Measurements from ENCODE around the gene SPACA6. TPM values are rescaled to one million over a fixed set of nuclear protein-coding genes. Genes with fewer than 3 reads are reported as not detected.
A peak's percentile ranks its signal among the peaks of the same experiment; 100 is the strongest.

Gene SPACA6
- total RNA-seq, 1 experiment from 2014 or later: 18.9 TPM

DNA sequence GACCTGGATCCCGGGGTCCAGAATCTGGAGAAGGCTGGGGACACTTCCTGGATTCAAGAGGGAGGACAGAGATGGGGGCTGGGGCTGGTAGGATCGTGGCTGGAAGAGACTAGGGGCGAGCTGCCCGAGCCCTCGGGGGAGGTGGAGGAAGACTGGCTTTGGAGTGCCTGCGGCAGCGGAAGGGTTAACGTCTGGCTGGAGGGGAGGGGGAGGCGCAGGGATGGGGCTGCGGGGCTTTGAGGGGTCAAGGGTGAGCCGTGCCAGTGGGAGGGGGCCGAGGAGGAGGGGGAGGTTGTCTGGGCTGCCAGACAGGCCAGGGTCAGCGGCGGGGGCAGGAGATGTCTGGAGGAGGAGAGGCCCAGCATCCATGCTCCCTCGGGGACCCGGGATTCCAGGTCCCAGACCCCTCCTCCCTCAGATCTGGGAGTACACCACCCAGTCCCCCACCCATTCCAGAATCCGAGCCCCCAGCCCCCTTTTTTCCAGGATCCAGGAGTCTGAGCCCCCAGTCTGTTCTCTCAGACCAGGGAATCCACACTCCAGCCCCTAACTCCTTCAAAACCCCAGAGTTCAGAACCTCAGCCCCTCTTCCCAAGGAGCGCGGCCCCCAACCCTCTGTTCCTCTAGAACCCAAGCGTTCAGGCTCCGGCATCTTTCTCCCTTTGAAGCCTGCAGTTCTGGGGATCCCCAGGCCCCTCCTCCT is 3.2 kb upstream of the SPACA6 start:
- H3K27ac ChIP-seq (ENCODE audit: insufficient read length, low read depth, low read length): no peak overlapping the region
- peaks cover 10 to 11% of the 10 kb centered on the region in 2 experiments for H3K9me3 Mint-ChIP-seq
- H3K4me2 ChIP-seq (ENCODE audit: insufficient read depth, insufficient read length, low read length): peak overlapping the region; percentile 85
- H3K4me3 Mint-ChIP-seq: peak overlapping the region; percentile 87 to 93
- H3K56ac ChIP-seq (ENCODE audit: insufficient read length, low read depth, low read length): no peak overlapping the region
- no peak overlapping the region for H4K5ac ChIP-seq (ENCODE audit: insufficient read length, low read depth, low read length)
- no peak overlapping the region for H4K8ac ChIP-seq (replicated peaks; ENCODE audit: insufficient read length, low read depth, low read length)
- H2AFZ ChIP-seq (ENCODE audit: low read length): no peak overlapping the region
- H2BK120ac ChIP-seq (ENCODE audit: low read depth, low read length, poor library complexity, severe bottlenecking): no peak overlapping the region
- H4K20me1 ChIP-seq (ENCODE audit: control insufficient read depth, insufficient read depth, insufficient read length): no peaks in the 10 kb centered on the region
- H2BK12ac ChIP-seq (ENCODE audit: insufficient read length, low read depth, low read length): no peak overlapping the region
- H3K27me3 ChIP-seq (ENCODE audit: insufficient read depth, low read length): no peaks in the 10 kb centered on the region
- no peaks in the 10 kb centered on the region for H3K4me1 ChIP-seq (ENCODE audit: insufficient read depth, low read length)
- peaks cover 36 to 37% of the 10 kb centered on the region in 2 experiments for H3K4me1 Mint-ChIP-seq
- H3T11ph ChIP-seq (ENCODE audit: low read length): no peak overlapping the region
- DNase-seq: peak; percentile 84
- no peaks in the 10 kb centered on the region for H3K27me3 Mint-ChIP-seq (ENCODE audit: low read depth)
- no peak overlapping the region for H2AK5ac ChIP-seq (ENCODE audit: insufficient read length, low read length)
- peak overlapping the region; percentile 10 to 86 (median 86); a peak in 5 of 7 replicates for H3K27ac Mint-ChIP-seq
- no peak overlapping the region for H2BK15ac ChIP-seq (ENCODE audit: low read depth, low read length)
- no peak overlapping the region for H3K4ac ChIP-seq (ENCODE audit: low read depth, low read length)
- no peak overlapping the region for H4K91ac ChIP-seq (ENCODE audit: insufficient read length, low read depth, low read length)
- WGBS (ENCODE audit: extremely low coverage, insufficient read length, low lambda C conversion rate): no CpG with 5 or more reads among the region's 21 CpGs
- H3K36me3 Mint-ChIP-seq (ENCODE audit: insufficient read depth in 1 of 3, low read depth in 3 of 3): peaks cover 5 to 23% (median 13%) of the 10 kb centered on the region in 3 experiments; a peak in 6 of 7 replicates
- no peak overlapping the region for H2BK20ac ChIP-seq (ENCODE audit: low read depth, low read length, poor library complexity, severe bottlenecking)
- H3K18ac ChIP-seq (ENCODE audit: insufficient read length, low read depth, low read length): peak overlapping the region; percentile 93
- H3K9me3 ChIP-seq (ENCODE audit: control insufficient read depth, low read depth, low read length): peaks cover 2% of the 10 kb centered on the region
- no peak overlapping the region for H3K23ac ChIP-seq (ENCODE audit: insufficient read length, low read depth, low read length)
- TF ChIP-seq, protein P1, sequence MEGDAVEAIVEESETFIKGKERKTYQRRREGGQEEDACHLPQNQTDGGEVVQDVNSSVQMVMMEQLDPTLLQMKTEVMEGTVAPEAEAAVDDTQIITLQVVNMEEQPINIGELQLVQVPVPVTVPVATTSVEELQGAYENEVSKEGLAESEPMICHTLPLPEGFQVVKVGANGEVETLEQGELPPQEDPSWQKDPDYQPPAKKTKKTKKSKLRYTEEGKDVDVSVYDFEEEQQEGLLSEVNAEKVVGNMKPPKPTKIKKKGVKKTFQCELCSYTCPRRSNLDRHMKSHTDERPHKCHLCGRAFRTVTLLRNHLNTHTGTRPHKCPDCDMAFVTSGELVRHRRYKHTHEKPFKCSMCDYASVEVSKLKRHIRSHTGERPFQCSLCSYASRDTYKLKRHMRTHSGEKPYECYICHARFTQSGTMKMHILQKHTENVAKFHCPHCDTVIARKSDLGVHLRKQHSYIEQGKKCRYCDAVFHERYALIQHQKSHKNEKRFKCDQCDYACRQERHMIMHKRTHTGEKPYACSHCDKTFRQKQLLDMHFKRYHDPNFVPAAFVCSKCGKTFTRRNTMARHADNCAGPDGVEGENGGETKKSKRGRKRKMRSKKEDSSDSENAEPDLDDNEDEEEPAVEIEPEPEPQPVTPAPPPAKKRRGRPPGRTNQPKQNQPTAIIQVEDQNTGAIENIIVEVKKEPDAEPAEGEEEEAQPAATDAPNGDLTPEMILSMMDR (conservative IDR thresholded peaks at IDR 0.05): no peak
- H3K79me2 ChIP-seq (ENCODE audit: insufficient read depth, low read length): no peaks in the 10 kb centered on the region; the same call in 1 of the 2 replicates
- H2BK5ac ChIP-seq (ENCODE audit: insufficient read length, low read length): no peak overlapping the region
- no peak overlapping the region for H3K14ac ChIP-seq (ENCODE audit: insufficient read depth, low read length)
- H3K9ac ChIP-seq (ENCODE audit: extremely low read depth, insufficient read length, low read length): no peak overlapping the region
- no peaks in the 10 kb centered on the region for H3K79me1 ChIP-seq (ENCODE audit: insufficient read depth, low read depth, low read length, poor library complexity, severe bottlenecking)
- peaks cover 29% of the 10 kb centered on the region for H3K23me2 ChIP-seq (ENCODE audit: insufficient read length, low read depth, low read length, poor library complexity, severe bottlenecking)
